Midbrain (tissue), 1 donor: Measurements from ENCODE around the gene TMPRSS15.

ENCODE experiments used
- DNase-seq: peaks from one replicate; lab custom pipeline; 2025; lab: John Stamatoyannopoulos, UW

Gene TMPRSS15

GRCh38 chr21:18349468-18349867 is 54.1 kb downstream of the TMPRSS15 start:
- no peak for DNase-seq

- DNase-seq = no peak
Observed at GRCh38 chr21:18340387-18340942, 63.1 kb downstream of the TMPRSS15 start.

GRCh38 chr21:18335651-18336236 is 67.8 kb downstream of the TMPRSS15 start:
- no peak for DNase-seq

- no peak for DNase-seq
Observed at GRCh38 chr21:18334066-18334465, 69.5 kb downstream of the TMPRSS15 start.

- DNase-seq = no peak
Observed at GRCh38 chr21:18318156-18318555, 85.4 kb downstream of the TMPRSS15 start.

- no peak for DNase-seq
Observed at GRCh38 chr21:18298228-18298627, 105.4 kb downstream of the TMPRSS15 start.

- no peak for DNase-seq
Observed at GRCh38 chr21:18294100-18294499, 109.5 kb downstream of the TMPRSS15 start.

- DNase-seq = no peak
Observed at GRCh38 chr21:18289876-18290275, 113.7 kb downstream of the TMPRSS15 start.

GRCh38 chr21:18285379-18285778 is 118.2 kb downstream of the TMPRSS15 start:
- no peak for DNase-seq

GRCh38 chr21:18275781-18276180 is 127.8 kb downstream of the TMPRSS15 start:
- no peak for DNase-seq

- DNase-seq = no peak
Observed at GRCh38 chr21:18274370-18274769, 129.2 kb downstream of the TMPRSS15 start.

- DNase-seq = no peak
Observed at GRCh38 chr21:18273400-18273799, 130.2 kb downstream of the TMPRSS15 start.

GRCh38 chr21:18269856-18270255 is 133.7 kb downstream of the TMPRSS15 start:
- DNase-seq = no peak

GRCh38 chr21:18268906-18269305 is 134.7 kb downstream of the TMPRSS15 start:
- DNase-seq = no peak

- DNase-seq = no peak
Observed at GRCh38 chr21:18267496-18267895, 136.1 kb downstream of the TMPRSS15 start.

- no peak for DNase-seq
Observed at GRCh38 chr21:18265944-18266343, 137.6 kb downstream of the TMPRSS15 start.

GRCh38 chr21:18253799-18254198 is 149.8 kb downstream of the TMPRSS15 start:
- DNase-seq = no peak

GRCh38 chr21:18253221-18253620 is 150.4 kb downstream of the TMPRSS15 start:
- no peak for DNase-seq

GRCh38 chr21:18252680-18253079 is 150.9 kb downstream of the TMPRSS15 start:
- no peak for DNase-seq

GRCh38 chr21:18252256-18252655 is 151.3 kb downstream of the TMPRSS15 start:
- no peak for DNase-seq

- DNase-seq = no peak
Observed at GRCh38 chr21:18251065-18251464, 152.5 kb downstream of the TMPRSS15 start.

GRCh38 chr21:18249672-18250071 is 153.9 kb downstream of the TMPRSS15 start:
- DNase-seq = no peak

- DNase-seq = no peak
Observed at GRCh38 chr21:18248171-18248570, 155.4 kb downstream of the TMPRSS15 start.

GRCh38 chr21:18245464-18245967 is 158.1 kb downstream of the TMPRSS15 start:
- DNase-seq = no peak
